Adrenal gland (tissue), 5 donors: ENCODE data around the gene IFITM2.
A peak's percentile ranks its signal among the peaks of the same experiment; 100 is the strongest.
"Not testable (repeated sequence)": the region's sequence is repeated elsewhere in the genome, so short reads cannot be mapped to it uniquely, and the experiment has no call there.

Source experiments
- CTCF ChIP-seq, 6 experiments: fragments of 450-650 bp in 4 of 6; fragments of 200-600 bp in 2 of 6; sonication (generic) in 1 of 6; IDR thresholded peaks; 1 replicate in 5 of 6; 2 replicates in 1 of 6; pipeline versions ENCODE4 v1.5.1 to v1.8.0; 2016 to 2021; ENCODE audit warnings: antibody characterized with exemption in 6 of 6, mild to moderate bottlenecking in 2 of 6, moderate library complexity in 1 of 6
- POLR2A ChIP-seq, 2 donors: fragments of 450-650 bp; IDR thresholded peaks; one replicate each; pipeline ENCODE4 v1.6.1; 2017; ENCODE audit warnings: antibody characterized with exemption in 2 of 2, mild to moderate bottlenecking in 2 of 2, moderate library complexity in 1 of 2
- donor health status: DM: no; HTN: no; CAD: no.

DNA sequence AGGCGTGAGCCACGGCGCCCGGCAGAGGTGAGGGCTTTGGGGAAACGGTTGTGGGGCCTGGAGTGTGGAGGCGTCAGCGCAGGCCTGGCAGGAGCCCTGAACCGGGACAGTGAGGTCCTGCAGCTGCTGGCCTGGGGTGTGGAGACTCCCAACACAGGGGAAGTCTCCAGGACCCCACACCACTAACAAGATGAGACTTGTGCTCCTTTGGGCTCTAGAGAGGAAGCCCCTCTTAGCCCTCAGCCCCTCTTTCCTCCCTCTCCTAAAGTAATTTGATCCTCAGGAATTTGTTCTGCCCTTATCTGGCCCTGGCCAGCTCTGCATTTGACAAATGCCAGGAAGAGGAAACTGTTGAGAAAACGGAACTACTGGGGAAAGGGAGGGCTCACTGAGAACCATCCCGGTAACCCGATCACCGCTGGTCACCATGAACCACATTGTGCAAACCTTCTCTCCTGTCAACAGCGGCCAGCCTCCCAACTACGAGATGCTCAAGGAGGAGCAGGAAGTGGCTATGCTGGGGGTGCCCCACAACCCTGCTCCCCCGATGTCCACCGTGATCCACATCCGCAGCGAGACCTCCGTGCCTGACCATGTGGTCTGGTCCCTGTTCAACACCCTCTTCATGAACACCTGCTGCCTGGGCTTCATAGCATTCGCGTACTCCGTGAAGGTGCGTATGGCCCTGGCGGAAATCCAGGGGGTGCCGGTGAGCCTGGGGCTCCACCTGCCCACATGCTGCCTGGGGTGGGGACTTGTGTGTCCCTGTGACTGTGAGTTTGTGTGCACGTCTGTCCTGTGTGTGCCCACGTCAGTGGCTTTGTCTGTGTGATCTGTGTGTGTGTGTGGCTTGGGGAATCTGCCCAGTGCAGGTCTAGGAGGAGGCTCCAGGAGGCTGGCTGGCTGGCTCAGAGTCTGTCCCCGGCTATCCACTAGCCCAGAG is at the start of gene IFITM2:
- not testable (repeated sequence) for TF ChIP-seq CTCF (IDR thresholded peaks at IDR 0.05)
- peak; percentile 6 to 64 for TF ChIP-seq POLR2A (IDR thresholded peaks at IDR 0.05)
